Naive B cell (primary cell): ENCODE data around the gene BRICD5. TPM values are rescaled to one million over a fixed set of nuclear protein-coding genes. Genes with fewer than 3 reads are reported as not detected.
"Not testable (repeated sequence)": the region's sequence is repeated elsewhere in the genome, so short reads cannot be mapped to it uniquely, and the experiment has no call there.

Source experiments
- ATAC-seq, 2 donors: fragments of 150-1000 bp; cut with Tn5 transposase; 2 replicates each; pipeline ENCODE4 v1.10.0; 2021; ENCODE audit warnings: low read depth in 2 of 2, mild to moderate bottlenecking in 2 of 2, moderate library complexity in 2 of 2
- DNase-seq: peaks from one replicate; pipeline ENCODE4 v3.0.0; 2022
- H3K27ac Mint-ChIP-seq, 6 donors: one replicate each; pipeline ENCODE4 v1.8.0; 2020 to 2022; ENCODE audit warnings: mild to moderate bottlenecking in 6 of 6, mixed read lengths in 6 of 6, moderate library complexity in 5 of 6, inconsistent platforms in 2 of 6
- H3K27me3 Mint-ChIP-seq, 3 donors: one replicate each; pipeline ENCODE4 v1.8.0; 2021 to 2022; ENCODE audit warnings: mixed read lengths in 3 of 3, mild to moderate bottlenecking in 1 of 3
- H3K36me3 Mint-ChIP-seq, 2 donors: one replicate each; pipeline ENCODE4 v1.8.0; 2020 to 2022; ENCODE audit warnings: mixed read lengths in 2 of 2, inconsistent platforms in 1 of 2, mild to moderate bottlenecking in 1 of 2
- H3K4me1 Mint-ChIP-seq, 3 donors: one replicate each; pipeline ENCODE4 v1.8.0; 2020 to 2022; ENCODE audit warnings: mixed read lengths in 3 of 3, inconsistent platforms in 1 of 3, mild to moderate bottlenecking in 1 of 3, moderate library complexity in 1 of 3
- H3K4me3 Mint-ChIP-seq, 8 donors: one replicate each; pipeline ENCODE4 v1.8.0; 2020 to 2022; ENCODE audit warnings: mild to moderate bottlenecking in 8 of 8, mixed read lengths in 8 of 8, moderate library complexity in 8 of 8, inconsistent platforms in 2 of 8
- H3K9me3 Mint-ChIP-seq, 7 donors: one replicate each; pipeline ENCODE4 v1.8.0; 2020 to 2022; ENCODE audit warnings: mixed read lengths in 7 of 7, mild to moderate bottlenecking in 5 of 7, inconsistent platforms in 2 of 7, moderate library complexity in 1 of 7
- polyA plus RNA-seq, 6 donors: library from polyadenylated mRNA; unstranded; fragments of 300-500 nt; fragmentation: Illumina TruSeq; gene quantifications; one replicate each; pipeline ENCODE4 v1.2.3, GENCODE V29; 2021; ENCODE audit warnings: low read depth in 6 of 6

The BRICD5 gene
- under 1 TPM in 2 of 6 donors, not detected in 4; 0.48 to 0.49 TPM for polyA plus RNA-seq

- no peaks in the 10 kb centered on the region for H3K9me3 Mint-ChIP-seq
- peak within 1 kb of the TSS in 2 of 8 donors; percentile 45 to 46 for H3K4me3 Mint-ChIP-seq
- DNase-seq = no peak
- no peak for ATAC-seq
- H3K27ac Mint-ChIP-seq = peak within 1 kb of the TSS in 1 of 6 donors; percentile 47
- H3K27me3 Mint-ChIP-seq = no peaks in the 10 kb centered on the region
- H3K36me3 Mint-ChIP-seq = peaks cover 0 to 9% of the 10 kb centered on the region in 2 donors
- peaks cover 21 to 29% (median 27%) of the 10 kb centered on the region in 3 donors for H3K4me1 Mint-ChIP-seq
These were observed at the start of gene BRICD5 for GRCh38 chr16:2210386-2211365. Gene BRICD5, minus strand, starts transcription at chr16:2210863. Its CDS starts 30 bp downstream, at chr16:2210833.

GRCh38 chr16:2260250-2260649 is 49.6 kb upstream of the BRICD5 start:
- peaks cover 10 to 17% of the 10 kb centered on the region in 2 donors for H3K36me3 Mint-ChIP-seq
- H3K4me1 Mint-ChIP-seq = peaks cover 8 to 25% (median 15%) of the 10 kb centered on the region in 3 donors
- no peaks in the 10 kb centered on the region for H3K27me3 Mint-ChIP-seq
- ATAC-seq (no peak), DNase-seq (no peak)
- no peak overlapping the region for H3K4me3 Mint-ChIP-seq
- H3K9me3 Mint-ChIP-seq = no peaks in the 10 kb centered on the region
- H3K27ac Mint-ChIP-seq = no peak overlapping the region

GRCh38 chr16:2258530-2258929 is 47.9 kb upstream of the BRICD5 start:
- Mint-ChIP-seq H3K36me3 (peaks cover 10 to 17% of the 10 kb centered on the region in 2 donors), H3K4me1 (peaks cover 5 to 11% (median 6%) of the 10 kb centered on the region in 3 donors)
- H3K4me3 Mint-ChIP-seq, H3K9me3 Mint-ChIP-seq, H3K27ac Mint-ChIP-seq, H3K27me3 Mint-ChIP-seq, DNase-seq, ATAC-seq: not testable (repeated sequence)

- Mint-ChIP-seq H3K36me3 (peaks cover 10 to 24% of the 10 kb centered on the region in 2 donors), H3K27ac (peak overlapping the region in 1 of 6 donors; percentile 59), H3K4me3 (no peak overlapping the region), H3K9me3 (no peaks in the 10 kb centered on the region), H3K27me3 (no peaks in the 10 kb centered on the region), H3K4me1 (peaks cover 5 to 15% (median 6%) of the 10 kb centered on the region in 3 donors)
- ATAC-seq = no peak
- DNase-seq = no peak
These were observed 47.1 kb upstream of the BRICD5 start for GRCh38 chr16:2257726-2258125.

- H3K27me3 Mint-ChIP-seq = no peaks in the 10 kb centered on the region
- DNase-seq (no peak), ATAC-seq (no peak)
- H3K4me1 Mint-ChIP-seq = peaks cover 5 to 22% (median 6%) of the 10 kb centered on the region in 3 donors
- H3K9me3 Mint-ChIP-seq = no peaks in the 10 kb centered on the region
- H3K36me3 Mint-ChIP-seq = peaks cover 10 to 19% of the 10 kb centered on the region in 2 donors
- peak overlapping the region in 1 of 8 donors; percentile 42 for H3K4me3 Mint-ChIP-seq
- H3K27ac Mint-ChIP-seq = peak overlapping the region in 3 of 6 donors; percentile 26 to 79 (median 43)
These were observed 46.0 kb upstream of the BRICD5 start for GRCh38 chr16:2256531-2257140.

GRCh38 chr16:2253293-2253692 is 42.6 kb upstream of the BRICD5 start:
- H3K27me3 Mint-ChIP-seq = no peaks in the 10 kb centered on the region
- H3K36me3 Mint-ChIP-seq = peaks cover 10 to 14% of the 10 kb centered on the region in 2 donors
- ATAC-seq = no peak
- H3K27ac Mint-ChIP-seq = peak overlapping the region in 4 of 6 donors; percentile 59 to 91 (median 86)
- peaks cover 5 to 31% (median 6%) of the 10 kb centered on the region in 3 donors for H3K4me1 Mint-ChIP-seq
- peak overlapping the region in 4 of 8 donors; percentile 39 to 89 (median 72) for H3K4me3 Mint-ChIP-seq
- DNase-seq = no peak
- H3K9me3 Mint-ChIP-seq = no peaks in the 10 kb centered on the region

- Mint-ChIP-seq H3K27me3 (no peaks in the 10 kb centered on the region), H3K9me3 (no peaks in the 10 kb centered on the region), H3K27ac (peak overlapping the region; percentile 24 to 91 (median 86)), H3K36me3 (peaks cover 10 to 14% of the 10 kb centered on the region in 2 donors), H3K4me3 (peak overlapping the region in 6 of 8 donors; percentile 9 to 89 (median 51)), H3K4me1 (peaks cover 5 to 30% (median 6%) of the 10 kb centered on the region in 3 donors)
- no peak for ATAC-seq
- DNase-seq = no peak
These were observed 42.1 kb upstream of the BRICD5 start for GRCh38 chr16:2252806-2253148.

- no peaks in the 10 kb centered on the region for H3K9me3 Mint-ChIP-seq
- H3K4me1 Mint-ChIP-seq = peaks cover 0 to 27% (median under 1%) of the 10 kb centered on the region in 3 donors
- DNase-seq (peak; percentile 85), ATAC-seq (peak; percentile 83 to 85)
- H3K27me3 Mint-ChIP-seq = no peaks in the 10 kb centered on the region
- peak within 1 kb of the TSS; percentile 90 to 98 (median 93) for H3K27ac Mint-ChIP-seq
- H3K4me3 Mint-ChIP-seq = peak within 1 kb of the TSS; percentile 83 to 94 (median 90)
- H3K36me3 Mint-ChIP-seq = peaks cover 5 to 9% of the 10 kb centered on the region in 2 donors
These were observed 40.8 kb upstream of the BRICD5 start, which contains the start of gene ECI1 for GRCh38 chr16:2251296-2252111. Gene ECI1, minus strand, starts transcription at chr16:2251587. Its CDS starts 21 bp downstream, at chr16:2251566.

- no peak for DNase-seq
- Mint-ChIP-seq H3K4me3 (peak overlapping the region; percentile 83 to 94 (median 90)), H3K9me3 (no peaks in the 10 kb centered on the region), H3K36me3 (peaks cover 0 to 7% of the 10 kb centered on the region in 2 donors), H3K27me3 (no peaks in the 10 kb centered on the region), H3K4me1 (peaks cover 0 to 26% (median 0%) of the 10 kb centered on the region in 3 donors), H3K27ac (peak overlapping the region; percentile 67 to 98 (median 92))
- peak in 1 of 2 donors; percentile 23 for ATAC-seq
These were observed 40.1 kb upstream of the BRICD5 start for GRCh38 chr16:2250652-2251295.

- ATAC-seq = no peak
- Mint-ChIP-seq H3K4me1 (peaks cover 0 to 9% (median 0%) of the 10 kb centered on the region in 3 donors), H3K27me3 (no peaks in the 10 kb centered on the region), H3K27ac (no peak overlapping the region), H3K36me3 (no peaks in the 10 kb centered on the region), H3K9me3 (no peaks in the 10 kb centered on the region), H3K4me3 (no peak overlapping the region)
- DNase-seq = no peak
These were observed 35.7 kb upstream of the BRICD5 start for GRCh38 chr16:2246301-2246885.

GRCh38 chr16:2244926-2245795 is 34.5 kb upstream of the BRICD5 start:
- Mint-ChIP-seq H3K27ac (peak overlapping the region in 1 of 6 donors; percentile 11), H3K4me3 (peak overlapping the region in 1 of 8 donors; percentile 35), H3K36me3 (no peaks in the 10 kb centered on the region), H3K4me1 (peaks cover 0 to 2% (median 0%) of the 10 kb centered on the region in 3 donors), H3K27me3 (no peaks in the 10 kb centered on the region), H3K9me3 (no peaks in the 10 kb centered on the region)
- ATAC-seq (no peak), DNase-seq (no peak)
